HepG2 (cell line): ENCODE data around the gene DMKN. TPM values are rescaled to one million over a fixed set of nuclear protein-coding genes. Genes with fewer than 3 reads are reported as not detected.
"Not testable (repeated sequence)": the region's sequence is repeated elsewhere in the genome, so short reads cannot be mapped to it uniquely, and the experiment has no call there.

Experiments used
- ATAC-seq: fragments of 200-7000 bp; cut with Tn5 transposase; 3 replicates; pipeline ENCODE4 v1.9.1; 2020; ENCODE audit warnings: mild to moderate bottlenecking, moderate library complexity
- BruUV-seq: library from RNA; stranded (reverse); fragments of 400-500 nt; replicated peaks from 2 replicates; lab custom pipeline; 2021; lab: Mats Ljungman, UMichigan
- CTCF ChIA-PET: fragments of 300-600 bp; formaldehyde crosslinking; extraction: SDS; loops from one replicate; lab custom pipeline; 2021; ENCODE audit warnings: low total read pairs, inconsistent platforms, low intra/inter-chr PET ratio; lab: Yijun Ruan, JAX
- POLR2A ChIA-PET: fragments of 350-600 bp; sonication (Branson Sonifier 250); formaldehyde crosslinking; loops from one replicate; lab custom pipeline; 2020; ENCODE audit warnings: antibody characterized with exemption, inconsistent platforms; lab: Yijun Ruan, JAX
- DNase-seq: peaks from one replicate; pipeline ENCODE4 v3.0.0-alpha.2; 2015; ENCODE audit warnings: low spot score
- FAIRE-seq: peaks from 3 replicates; lab custom pipeline; 2011; peaks lifted over from hg19 to GRCh38; lab: Jason Lieb, UNC
- H2AFZ ChIP-seq: one replicate; pipeline ENCODE4 v1.6.1; 2011; ENCODE audit warnings: low read length, inconsistent platforms
- H3K27ac ChIP-seq: fragments of 300-600 bp; 3 replicates; pipeline ENCODE4 v1.8.0; 2011; ENCODE audit warnings: mixed run types, mild to moderate bottlenecking, mixed read lengths, low read length, inconsistent platforms; ENCODE audit not compliant: insufficient read depth; ENCODE audit errors: extremely low read length
- H3K27me3 ChIP-seq, 2 experiments: fragments of 200-600 bp in 1 of 2; 2 replicates in 1 of 2; 3 replicates in 1 of 2; pipeline versions ENCODE4 v1.6.0 to v1.8.0; 2011; ENCODE audit warnings: low read length in 2 of 2, mild to moderate bottlenecking in 2 of 2, moderate library complexity in 2 of 2, inconsistent platforms in 1 of 2; ENCODE audit not compliant: insufficient read depth in 2 of 2, control insufficient read depth in 1 of 2
- H3K36me3 ChIP-seq, 2 experiments: fragments of 200-600 bp in 1 of 2; replicated peaks in 1 of 2; 2 replicates in 1 of 2; 3 replicates in 1 of 2; pipeline versions ENCODE4 v1.5.1 to v1.8.0; 2011; ENCODE audit warnings: low read length in 2 of 2, inconsistent platforms in 1 of 2; ENCODE audit not compliant: insufficient read depth in 2 of 2, control insufficient read depth in 1 of 2
- H3K4me1 ChIP-seq: 2 replicates; pipeline ENCODE4 v1.5.1; 2012; ENCODE audit warnings: low read length, inconsistent platforms; ENCODE audit not compliant: insufficient read depth
- H3K4me2 ChIP-seq: 2 replicates; pipeline ENCODE4 v1.6.0; 2011; ENCODE audit warnings: low read depth, low read length, inconsistent platforms
- H3K4me3 ChIP-seq, 3 experiments: fragments of 200-600 bp in 1 of 3; sonication (generic), shearing (Covaris generic) in 1 of 3; replicated peaks in 1 of 3; 2 replicates each; pipeline ENCODE4 v1.5.1; 2011 to 2016; ENCODE audit warnings: low read length in 3 of 3, inconsistent platforms in 2 of 3, low read depth in 2 of 3, mild to moderate bottlenecking in 2 of 3, control low read depth in 1 of 3, mixed read lengths in 1 of 3; ENCODE audit not compliant: insufficient read depth in 1 of 3
- H3K79me2 ChIP-seq: one replicate; pipeline ENCODE4 v1.6.1; 2011; ENCODE audit warnings: low read length, inconsistent platforms; ENCODE audit not compliant: insufficient read depth
- H3K9ac ChIP-seq: 2 replicates; pipeline ENCODE4 v1.6.0; 2011; ENCODE audit warnings: mild to moderate bottlenecking, low read depth, low read length, inconsistent platforms; ENCODE audit not compliant: insufficient read depth
- H3K9me3 ChIP-seq: 2 replicates; pipeline ENCODE4 v1.5.1; 2012; ENCODE audit warnings: mild to moderate bottlenecking, low read length
- H4K20me1 ChIP-seq: 2 replicates; pipeline ENCODE4 v1.6.0; 2011; ENCODE audit warnings: inconsistent platforms, mild to moderate bottlenecking, low read length, moderate library complexity; ENCODE audit not compliant: insufficient read depth
- KDM6A ChIP-seq: IDR thresholded peaks from 2 replicates; pipeline ENCODE4 v1.6.1; 2016; ENCODE audit warnings: low read depth
- NR2F1 ChIP-seq, 2 experiments: fragments of 450-650 bp in 1 of 2; formaldehyde crosslinking in 1 of 2; IDR thresholded peaks; 2 replicates each; pipeline versions ENCODE4 v1.5.0 to v1.6.1; 2016 to 2020; ENCODE audit warnings: mild to moderate bottlenecking in 1 of 2, missing compliant biosample characterization in 1 of 2, missing genetic modification reagents in 1 of 2, moderate library complexity in 1 of 2
- TEAD3 ChIP-seq: optimal IDR thresholded peaks from 2 replicates; pipeline ENCODE3; 2016; ENCODE audit warnings: borderline replicate concordance
- ZNF460 ChIP-seq: sonication (generic); formaldehyde crosslinking; IDR thresholded peaks from 2 replicates; pipeline ENCODE4 v1.5.1; 2020; ENCODE audit warnings: missing genetic modification reagents, mild to moderate bottlenecking, borderline replicate concordance
- WGBS: methylation state at CpG from one replicate; pipeline ENCODE4 v1.1.6; 2017; ENCODE audit warnings: low lambda C conversion rate; 5-methylcytosine and 5-hydroxymethylcytosine counted together
- in situ Hi-C: cut with HindIII; loops from 2 replicates; pipeline ENCODE4 v1.10.0; 2017; ENCODE audit warnings: low pct_unique_long_range_greater_than_20kb; ENCODE audit not compliant: extremely low pct_ligation_motif_present
- intact Hi-C: fragments of 100-400 bp; cut with micrococcal nuclease; formaldehyde crosslinking; loops from one replicate; pipeline ENCODE4 v1.10.0; 2022; ENCODE audit not compliant: unreplicated experiment
- polyA plus RNA-seq, 8 experiments: library from polyadenylated mRNA; depleted of rRNA in 3 of 8; stranded (reverse) in 7 of 8; unstranded in 1 of 8; fragments of >200 nt; fragmentation: Illumina TruSeq in 4 of 8; extraction: Trizol in 4 of 8; gene quantifications; 2 replicates each; pipeline versions ENCODE4 v1.2.1 to v1.2.3, GENCODE V29; 2011 to 2016; ENCODE audit warnings: low read depth in 4 of 8, missing spikeins in 1 of 8, mixed read lengths in 1 of 8; ENCODE audit not compliant: insufficient read depth in 1 of 8
- total RNA-seq, 5 experiments: library from RNA; depleted of rRNA; stranded (reverse); fragments of >200 nt; fragmentation: Illumina TruSeq; extraction: Trizol; gene quantifications; 2 replicates each; pipeline ENCODE4 v1.2.3, GENCODE V29; 2016; ENCODE audit warnings: low read depth in 1 of 5
- TF ChIP-seq, protein P1 (sequence below): sonication (generic); formaldehyde crosslinking; IDR thresholded peaks from 2 replicates; pipeline ENCODE4 v1.4.0; 2020; ENCODE audit warnings: mild to moderate bottlenecking, missing genetic modification reagents

DMKN gene
- total and polyA plus RNA-seq, 2 of the 13 experiments (the other 11 are each of a cell fraction or from before 2014, with no cell fraction given): 50.8 to 57.1 TPM

DNA sequence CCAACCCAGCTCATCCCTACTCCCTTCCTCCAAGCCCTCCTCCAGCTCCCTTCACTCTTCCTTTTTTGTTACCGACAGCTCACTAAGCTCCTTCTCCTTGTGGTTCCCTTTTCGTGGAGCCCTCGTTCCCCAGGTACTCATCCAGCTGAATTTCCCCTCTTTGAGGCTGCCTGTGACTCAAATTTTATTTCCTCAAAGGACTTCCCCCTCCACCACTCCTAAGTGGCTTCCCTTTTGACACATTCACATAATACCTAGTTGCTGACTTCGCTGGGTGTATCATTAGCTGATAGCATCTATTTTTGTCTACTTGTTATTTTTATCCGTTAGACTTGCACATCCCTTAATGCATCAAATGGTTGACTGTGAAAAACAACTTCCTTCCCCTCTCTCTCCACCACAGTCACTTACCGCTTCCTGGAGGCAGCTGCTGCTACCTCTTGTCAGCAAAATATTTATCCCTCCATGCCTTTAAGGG, 50.9 kb downstream of the DMKN start:
- BruUV-seq: no TSS peak
- POLR2A ChIA-PET: interaction anchor here (1.4 kb wide), 1 partner anchor 43 kb away, joined by 3 read pairs; no protein-coding TSS in a partner anchor
- Histone ChIP-seq H3K79me2 (no peaks in the 10 kb centered on the region), H3K9me3 (no peaks in the 10 kb centered on the region), H4K20me1 (no peaks in the 10 kb centered on the region), H3K4me1 (peaks cover 61% of the 10 kb centered on the region), H3K36me3 (no peaks in the 10 kb centered on the region), H3K9ac (no peak overlapping the region), H2AFZ (no peak overlapping the region)
- intact Hi-C loops: no loop called here
- DNase-seq (no peak), ATAC-seq (no peak)
- WGBS: 38% methylated on average over 6 of the region's 6 CpGs
- TF ChIP-seq ZNF460 (CRISPR knock-in tag) (no peak), KDM6A (CRISPR knock-in tag) (no peak), TEAD3 (CRISPR knock-in tag) (no peak), NR2F1 (CRISPR knock-in tag; IDR thresholded peaks at IDR 0.05) (no peak)
- TF ChIP-seq, protein P1, sequence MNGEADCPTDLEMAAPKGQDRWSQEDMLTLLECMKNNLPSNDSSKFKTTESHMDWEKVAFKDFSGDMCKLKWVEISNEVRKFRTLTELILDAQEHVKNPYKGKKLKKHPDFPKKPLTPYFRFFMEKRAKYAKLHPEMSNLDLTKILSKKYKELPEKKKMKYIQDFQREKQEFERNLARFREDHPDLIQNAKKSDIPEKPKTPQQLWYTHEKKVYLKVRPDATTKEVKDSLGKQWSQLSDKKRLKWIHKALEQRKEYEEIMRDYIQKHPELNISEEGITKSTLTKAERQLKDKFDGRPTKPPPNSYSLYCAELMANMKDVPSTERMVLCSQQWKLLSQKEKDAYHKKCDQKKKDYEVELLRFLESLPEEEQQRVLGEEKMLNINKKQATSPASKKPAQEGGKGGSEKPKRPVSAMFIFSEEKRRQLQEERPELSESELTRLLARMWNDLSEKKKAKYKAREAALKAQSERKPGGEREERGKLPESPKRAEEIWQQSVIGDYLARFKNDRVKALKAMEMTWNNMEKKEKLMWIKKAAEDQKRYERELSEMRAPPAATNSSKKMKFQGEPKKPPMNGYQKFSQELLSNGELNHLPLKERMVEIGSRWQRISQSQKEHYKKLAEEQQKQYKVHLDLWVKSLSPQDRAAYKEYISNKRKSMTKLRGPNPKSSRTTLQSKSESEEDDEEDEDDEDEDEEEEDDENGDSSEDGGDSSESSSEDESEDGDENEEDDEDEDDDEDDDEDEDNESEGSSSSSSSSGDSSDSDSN (CRISPR knock-in tag): no peak
- TF ChIP-seq, all 625 proteins: peak for 0
- FAIRE-seq: no peak
- Histone ChIP-seq H3K4me2 (no peak overlapping the region), H3K27me3 (no peaks in the 10 kb centered on the region; a peak in 1 of 5 replicates), H3K4me3 (no peak overlapping the region), H3K27ac (no peak overlapping the region)
- CTCF ChIA-PET: no interaction called here
- in situ Hi-C loops: no loop called here

DNA sequence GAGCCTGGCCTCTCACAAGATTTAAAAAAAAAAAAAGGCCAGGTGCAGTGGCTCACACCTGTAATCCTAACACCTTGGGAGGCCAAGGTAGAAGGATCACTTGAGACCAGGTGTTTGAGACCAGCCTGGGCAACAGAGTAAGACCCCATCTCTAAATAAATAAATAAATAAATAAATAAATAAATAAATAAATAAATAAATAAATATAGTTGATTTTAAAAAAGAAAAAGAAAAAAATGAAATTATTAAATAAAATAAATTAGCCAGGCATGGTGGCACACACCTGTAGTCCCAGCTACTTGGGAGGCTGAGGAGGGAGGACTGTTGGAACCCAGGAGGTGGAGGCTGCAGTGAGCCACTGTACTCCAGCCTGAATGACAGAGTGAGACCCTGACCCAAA, 51.7 kb downstream of the DMKN start:
- FAIRE-seq, CTCF ChIA-PET, H3K9me3 ChIP-seq, H4K20me1 ChIP-seq, H3K4me3 ChIP-seq, in situ Hi-C loops, H3K4me2 ChIP-seq, H2AFZ ChIP-seq, H3K27me3 ChIP-seq, H3K79me2 ChIP-seq, H3K36me3 ChIP-seq, BruUV-seq, intact Hi-C loops, H3K9ac ChIP-seq, ATAC-seq, DNase-seq, H3K27ac ChIP-seq: not testable (repeated sequence)
- POLR2A ChIA-PET: interaction anchor here (1.4 kb wide), 1 partner anchor 43 kb away, joined by 3 read pairs; no protein-coding TSS in a partner anchor
- peaks cover 61% of the 10 kb centered on the region for H3K4me1 ChIP-seq
